Transverse colon (tissue), 4 donors: ENCODE measurements around the gene TRIM69. TPM values are rescaled to one million over a fixed set of nuclear protein-coding genes. Genes with fewer than 3 reads are reported as not detected.

ENCODE experiments used
- DNase-seq: peaks from one replicate; pipeline ENCODE4 v3.0.0-alpha.2; 2019
- H3K27ac ChIP-seq, 4 donors: fragments of 200-600 bp; sonication (generic); 2 replicates each; pipeline ENCODE4 v1.5.1; 2016 to 2018; ENCODE audit warnings: inconsistent platforms in 4 of 4
- H3K27me3 ChIP-seq: fragments of 200-600 bp; sonication (generic); 2 replicates; pipeline ENCODE4 v1.5.1; 2017; ENCODE audit warnings: inconsistent platforms
- H3K36me3 ChIP-seq, 4 donors: fragments of 200-600 bp; sonication (generic); 2 replicates each; pipeline ENCODE4 v1.5.1; 2017 to 2019; ENCODE audit warnings: inconsistent platforms in 4 of 4
- H3K4me1 ChIP-seq, 4 donors: fragments of 200-600 bp; sonication (generic); 2 replicates each; pipeline ENCODE4 v1.5.1; 2017 to 2020; ENCODE audit warnings: inconsistent platforms in 4 of 4
- H3K4me3 ChIP-seq, 4 donors: fragments of 200-600 bp; sonication (generic); 1 replicate in 1 of 4; 2 replicates in 3 of 4; pipeline versions ENCODE4 v1.5.1 to v1.6.1; 2017 to 2019; ENCODE audit warnings: inconsistent platforms in 4 of 4
- H3K9me3 ChIP-seq, 2 donors: fragments of 200-600 bp; sonication (generic); 2 replicates each; pipeline ENCODE4 v1.5.1; 2017 to 2019; ENCODE audit warnings: inconsistent platforms in 2 of 2
- EP300 ChIP-seq: sonication (generic); formaldehyde crosslinking; IDR thresholded peaks from one replicate; pipeline ENCODE4 v1.6.1; 2017; ENCODE audit warnings: antibody characterized with exemption, low read depth
- POLR2A ChIP-seq: fragments of 450-650 bp; IDR thresholded peaks from one replicate; pipeline ENCODE4 v1.6.1; 2016; ENCODE audit warnings: antibody characterized with exemption, mild to moderate bottlenecking, moderate library complexity
- POLR2AphosphoS5 ChIP-seq, 3 donors: sonication (generic); formaldehyde crosslinking; IDR thresholded peaks; one replicate each; pipeline ENCODE4 v1.6.1; 2016; ENCODE audit warnings: antibody characterized with exemption in 3 of 3
- WGBS, 2 donors: methylation state at CpG; one replicate each; pipeline ENCODE4 v1.1.5; 2018; ENCODE audit warnings: low coverage in 1 of 2; 5-methylcytosine and 5-hydroxymethylcytosine counted together
- in situ Hi-C, 4 donors: fragments of 200-750 bp; cut with MboI; loops; one replicate each; pipeline versions ENCODE4 v1.15.0 to v1.15.1; 2017; ENCODE audit warnings: low sequenced_read_pairs in 3 of 4, low pct_ligation_motif_present in 1 of 4, low pct_unique_long_range_greater_than_20kb in 1 of 4
- intact Hi-C: fragments of 100-400 bp; cut with DNase I; formaldehyde crosslinking; loops from one replicate; pipeline ENCODE4 v1.15.1; 2023; ENCODE audit warnings: low total_unique reads
- total RNA-seq, 4 donors: library from RNA; depleted of rRNA; stranded (reverse); fragments of >200 nt; gene quantifications; one replicate each; pipeline ENCODE4 v1.1.0, GENCODE V29; 2016
- TF ChIP-seq, protein P1 (sequence below), 5 experiments: fragments of 200-600 bp in 3 of 5; fragments of 450-650 bp in 2 of 5; sonication (generic) in 3 of 5; IDR thresholded peaks; 1 replicate in 2 of 5; 2 replicates in 3 of 5; pipeline ENCODE4 v1.5.1; 2016 to 2017; ENCODE audit warnings: antibody characterized with exemption in 5 of 5, inconsistent platforms in 3 of 5, mild to moderate bottlenecking in 2 of 5, moderate library complexity in 1 of 5

TRIM69 gene
- total RNA-seq, 4 donors from 2014 or later, result 5.6 to 17.3 (median 13.7) TPM

DNA sequence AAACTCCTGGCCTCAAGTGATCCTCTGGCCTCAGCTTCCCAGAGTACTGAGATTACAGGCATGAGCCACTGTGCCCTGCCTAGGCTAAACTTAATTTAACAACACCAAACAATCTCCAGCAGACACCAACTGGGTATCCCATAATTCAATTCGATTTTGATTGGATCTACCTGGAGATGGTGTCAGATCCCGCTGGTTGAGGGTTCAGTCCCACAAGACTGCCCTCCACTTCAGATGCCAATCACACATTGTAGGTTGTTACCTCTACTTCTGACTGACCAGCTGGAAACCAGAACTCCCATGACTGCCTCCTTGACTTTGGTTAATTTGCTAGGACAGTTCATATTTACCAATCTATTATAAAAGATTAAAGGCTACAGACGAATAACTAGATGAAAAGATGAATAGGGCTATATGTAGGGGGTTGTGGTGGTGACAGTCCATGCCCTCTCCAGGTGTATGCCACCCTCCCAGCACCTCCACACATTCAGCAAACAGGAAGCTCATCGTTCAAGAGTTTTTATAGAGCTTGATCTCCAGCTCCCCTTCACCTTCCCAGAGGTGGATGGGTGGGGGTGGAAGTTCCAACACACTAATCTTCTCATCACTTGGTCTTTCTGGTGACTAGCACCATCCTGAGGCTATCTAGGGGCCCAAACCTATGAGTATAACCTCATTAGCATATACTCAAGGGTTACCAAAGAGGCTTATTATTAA is 15.7 kb upstream of the TRIM69 start:
- intact Hi-C loops, result no loop called here

DNA sequence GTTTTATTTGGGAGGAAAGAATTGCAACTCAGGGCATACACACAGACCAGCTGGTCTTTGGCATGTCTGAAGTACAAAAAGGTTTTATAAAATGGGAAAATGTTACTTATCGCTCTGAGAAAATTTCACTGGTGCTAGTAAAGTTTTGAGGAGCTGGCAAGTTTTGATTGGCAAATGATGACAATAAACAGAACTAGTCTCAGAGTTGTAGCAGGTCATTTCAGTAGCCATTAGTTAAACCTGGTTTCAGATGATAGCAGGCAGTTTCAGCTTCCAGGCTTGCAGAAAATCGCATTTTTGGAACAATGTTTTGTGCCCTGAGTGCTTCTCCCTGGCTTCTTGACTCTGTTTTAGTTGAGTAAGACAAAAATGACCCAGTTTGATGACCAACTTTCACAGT is 14.3 kb upstream of the TRIM69 start:
- in situ Hi-C loops (no loop called here), intact Hi-C loops (no loop called here)
- no peak overlapping the region for H3K4me3 ChIP-seq
- DNase-seq, result no peak
- H3K36me3 ChIP-seq, result peaks cover 0 to 22% (median 8%) of the 10 kb centered on the region in 4 donors
- TF ChIP-seq POLR2A, result no peak
- no peak for TF ChIP-seq POLR2AphosphoS5 (IDR thresholded peaks at IDR 0.05)
- TF ChIP-seq, protein P1, sequence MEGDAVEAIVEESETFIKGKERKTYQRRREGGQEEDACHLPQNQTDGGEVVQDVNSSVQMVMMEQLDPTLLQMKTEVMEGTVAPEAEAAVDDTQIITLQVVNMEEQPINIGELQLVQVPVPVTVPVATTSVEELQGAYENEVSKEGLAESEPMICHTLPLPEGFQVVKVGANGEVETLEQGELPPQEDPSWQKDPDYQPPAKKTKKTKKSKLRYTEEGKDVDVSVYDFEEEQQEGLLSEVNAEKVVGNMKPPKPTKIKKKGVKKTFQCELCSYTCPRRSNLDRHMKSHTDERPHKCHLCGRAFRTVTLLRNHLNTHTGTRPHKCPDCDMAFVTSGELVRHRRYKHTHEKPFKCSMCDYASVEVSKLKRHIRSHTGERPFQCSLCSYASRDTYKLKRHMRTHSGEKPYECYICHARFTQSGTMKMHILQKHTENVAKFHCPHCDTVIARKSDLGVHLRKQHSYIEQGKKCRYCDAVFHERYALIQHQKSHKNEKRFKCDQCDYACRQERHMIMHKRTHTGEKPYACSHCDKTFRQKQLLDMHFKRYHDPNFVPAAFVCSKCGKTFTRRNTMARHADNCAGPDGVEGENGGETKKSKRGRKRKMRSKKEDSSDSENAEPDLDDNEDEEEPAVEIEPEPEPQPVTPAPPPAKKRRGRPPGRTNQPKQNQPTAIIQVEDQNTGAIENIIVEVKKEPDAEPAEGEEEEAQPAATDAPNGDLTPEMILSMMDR (IDR thresholded peaks at IDR 0.05), result no peak
- no peak for TF ChIP-seq EP300
- H3K27ac ChIP-seq, result no peak overlapping the region
- WGBS, 2 donors, result 60 to 74% methylated on average over 2 of the region's 2 CpGs
- H3K27me3 ChIP-seq, result no peaks in the 10 kb centered on the region
- no peaks in the 10 kb centered on the region for H3K9me3 ChIP-seq
- H3K4me1 ChIP-seq, result peaks cover 0 to 54% (median 11%) of the 10 kb centered on the region in 4 donors

More for the DNA sequence above, 15.7 kb upstream of the TRIM69 start:
- WGBS, 2 donors, result 63 to 80% methylated on average over 2 to 4 of the region's 4 CpGs
- TF ChIP-seq, protein P1 (IDR thresholded peaks at IDR 0.05), result no peak
- TF ChIP-seq POLR2AphosphoS5 (IDR thresholded peaks at IDR 0.05) (peak in 1 of 3 donors; percentile 35), EP300 (no peak), POLR2A (no peak)
- no peak for DNase-seq
- H3K36me3 ChIP-seq, result peaks cover 0 to 36% (median 15%) of the 10 kb centered on the region in 4 donors
- H3K4me1 ChIP-seq, result peaks cover 0 to 54% (median 2%) of the 10 kb centered on the region in 4 donors
- H3K9me3 ChIP-seq, result no peaks in the 10 kb centered on the region
- H3K27me3 ChIP-seq, result no peaks in the 10 kb centered on the region
- in situ Hi-C loops, result no loop called here
- H3K27ac ChIP-seq, result peak overlapping the region in 2 of 4 donors; percentile 27 to 45
- no peak overlapping the region for H3K4me3 ChIP-seq

- WGBS, 2 donors, result 26 to 43% methylated on average over 5 to 7 of the region's 7 CpGs
- TF ChIP-seq POLR2AphosphoS5 (IDR thresholded peaks at IDR 0.05) (no peak), POLR2A (no peak), EP300 (no peak)
- TF ChIP-seq, protein P1 (IDR thresholded peaks at IDR 0.05), result no peak
- no peak for DNase-seq
- Histone ChIP-seq H3K4me1 (peaks cover 12 to 54% (median 29%) of the 10 kb centered on the region in 4 donors), H3K36me3 (no peaks in the 10 kb centered on the region), H3K4me3 (peak overlapping the region in 1 of 4 donors; percentile 4), H3K27me3 (no peaks in the 10 kb centered on the region), H3K9me3 (no peaks in the 10 kb centered on the region), H3K27ac (peak overlapping the region; percentile 98 to 99 (median 98))
- intact Hi-C loops, result no loop called here
- in situ Hi-C loops, result no loop called here
Observed at GRCh38 chr15:44726136-44726535, 10.2 kb upstream of the TRIM69 start.

- Histone ChIP-seq H3K27me3 (no peaks in the 10 kb centered on the region), H3K9me3 (no peaks in the 10 kb centered on the region), H3K36me3 (no peaks in the 10 kb centered on the region), H3K4me1 (peaks cover 12 to 57% (median 29%) of the 10 kb centered on the region in 4 donors), H3K4me3 (peak overlapping the region in 1 of 4 donors; percentile 4), H3K27ac (peak overlapping the region; percentile 98 to 99 (median 98))
- intact Hi-C loops, result no loop called here
- TF ChIP-seq, protein P1 (IDR thresholded peaks at IDR 0.05), result no peak
- TF ChIP-seq POLR2AphosphoS5 (IDR thresholded peaks at IDR 0.05), result peak; percentile 62 to 92 (median 88)
- no peak for TF ChIP-seq EP300
- TF ChIP-seq POLR2A, result peak; percentile 69
- peak; percentile 78 for DNase-seq
- in situ Hi-C loops, result no loop called here
- WGBS, 2 donors, result 14 to 19% methylated on average over 5 of the region's 5 CpGs
Observed at GRCh38 chr15:44726568-44727484, 9.5 kb upstream of the TRIM69 start.
